ENCODE results near the gene SDHAF4.
"Not testable (repeated sequence)": the region's sequence is repeated elsewhere in the genome, so short reads cannot be mapped to it uniquely, and the experiment has no call there.

The SDHAF4 gene

DNA sequence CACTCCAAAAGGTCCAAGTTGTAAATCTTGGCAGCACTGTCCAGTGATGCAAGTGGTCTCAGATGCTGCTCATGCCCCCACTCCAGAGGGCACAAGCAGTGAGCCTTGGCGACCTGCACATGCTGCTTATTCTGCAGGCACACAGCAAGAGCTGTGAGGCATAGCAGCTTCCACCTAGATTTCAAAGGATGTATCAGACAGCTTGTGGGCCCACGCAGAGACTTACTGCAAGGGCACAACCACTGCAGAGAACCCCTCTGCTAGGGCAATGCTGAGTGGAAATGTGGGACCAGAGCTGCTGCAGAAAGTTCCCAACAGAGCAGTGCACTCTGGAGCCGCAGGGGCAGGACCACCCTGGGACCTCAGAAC lies 26.4 kb downstream of the SDHAF4 start:
- DNase-seq, result no peak

DNA sequence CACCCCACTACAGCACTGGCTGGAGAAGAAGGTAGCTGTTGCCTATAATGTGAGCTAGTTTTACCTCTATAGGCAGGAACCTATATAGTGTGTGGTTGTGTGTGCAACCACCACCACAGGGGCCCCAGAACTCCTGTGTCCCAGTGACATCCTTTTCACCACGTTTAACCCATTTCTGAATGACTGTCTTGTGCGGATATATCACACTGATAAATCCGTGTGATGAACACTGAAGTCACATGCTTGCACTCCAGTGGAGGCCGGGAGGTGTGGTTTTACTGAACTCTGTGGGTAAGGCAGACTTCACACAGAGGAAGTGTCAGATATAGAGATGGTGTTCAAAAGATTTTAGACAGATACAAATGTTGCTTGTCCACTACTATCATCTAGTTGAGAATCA lies 32.5 kb downstream of the SDHAF4 start:
- peak; percentile 6 for DNase-seq

DNA sequence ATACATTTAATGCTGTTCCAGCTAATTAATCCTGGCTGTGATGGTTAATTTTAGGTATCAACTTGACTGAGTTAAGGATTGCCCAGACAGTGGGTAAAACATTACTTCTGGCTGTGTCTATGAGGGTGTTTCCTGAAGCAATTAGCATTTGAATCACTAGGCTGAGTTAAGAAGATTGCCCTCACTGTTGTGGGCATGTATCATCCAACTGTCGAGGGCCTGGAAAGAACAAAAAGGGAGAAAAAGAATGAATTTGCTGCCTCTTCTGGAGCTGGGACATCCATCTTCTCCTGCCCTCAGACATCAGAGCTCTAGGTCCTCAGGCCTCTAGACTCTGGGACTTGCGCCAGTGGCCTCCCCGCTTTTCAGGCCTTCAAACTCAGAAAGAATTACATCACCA lies 34.3 kb downstream of the SDHAF4 start:
- no peak for DNase-seq

DNA sequence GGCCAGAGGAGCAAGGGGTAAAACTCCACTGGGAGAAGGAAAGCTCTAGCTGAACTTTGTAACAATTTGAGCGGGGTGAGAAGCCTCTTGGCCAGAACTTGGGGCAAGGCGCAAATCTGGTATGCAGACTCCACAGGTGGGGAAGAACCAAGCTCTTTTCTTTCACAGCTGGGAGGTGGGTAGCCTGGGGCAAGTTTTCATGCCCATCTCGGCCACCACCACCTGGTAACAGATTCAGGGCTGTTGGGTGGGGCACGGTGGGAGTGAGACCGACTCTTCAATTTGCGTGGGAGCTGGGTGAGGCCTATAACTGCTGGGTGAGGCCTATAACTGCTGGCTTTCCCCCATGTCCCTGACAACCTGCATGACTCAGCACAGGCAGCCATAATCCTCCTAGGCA lies 37.5 kb downstream of the SDHAF4 start:
- DNase-seq, result no peak

DNA sequence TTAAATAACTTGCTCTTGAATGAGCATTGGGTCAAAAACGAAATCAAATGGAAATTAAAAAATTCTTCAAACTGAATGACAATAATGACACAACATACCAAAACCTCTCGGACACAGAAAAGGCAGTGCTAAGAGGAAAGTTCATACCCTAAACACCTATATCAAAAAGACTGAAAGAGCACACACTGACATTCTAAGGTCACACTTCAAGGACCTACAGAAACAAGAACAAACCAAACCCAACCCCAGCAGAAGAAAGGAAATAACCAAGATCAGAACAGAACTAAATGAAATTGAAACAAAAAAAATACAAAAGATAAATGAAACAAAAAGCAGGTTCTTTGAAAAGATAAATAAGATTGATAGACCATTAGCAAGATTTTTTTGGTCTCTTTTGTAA lies 40.6 kb downstream of the SDHAF4 start:
- DNase-seq, result not testable (repeated sequence)

DNA sequence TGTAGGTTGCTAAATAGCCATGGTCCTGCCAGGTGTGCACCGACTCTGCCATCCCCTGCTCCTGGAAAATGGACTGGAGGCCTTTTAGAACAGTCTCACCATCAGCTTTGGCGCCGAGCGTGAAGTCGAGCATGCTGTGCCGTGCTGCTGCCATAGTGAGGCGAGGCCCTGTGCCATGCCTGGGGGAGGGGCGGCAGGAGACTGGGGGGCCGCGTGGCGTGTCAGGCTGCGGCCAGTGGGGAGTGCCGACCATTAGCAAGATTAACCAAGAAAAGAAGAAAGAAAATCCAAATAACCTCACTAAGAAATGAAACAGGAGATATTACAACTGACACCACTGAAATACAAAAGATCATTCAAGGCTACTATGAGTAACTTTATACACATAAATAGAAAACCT lies 42.5 kb downstream of the SDHAF4 start:
- not testable (repeated sequence) for DNase-seq

DNA sequence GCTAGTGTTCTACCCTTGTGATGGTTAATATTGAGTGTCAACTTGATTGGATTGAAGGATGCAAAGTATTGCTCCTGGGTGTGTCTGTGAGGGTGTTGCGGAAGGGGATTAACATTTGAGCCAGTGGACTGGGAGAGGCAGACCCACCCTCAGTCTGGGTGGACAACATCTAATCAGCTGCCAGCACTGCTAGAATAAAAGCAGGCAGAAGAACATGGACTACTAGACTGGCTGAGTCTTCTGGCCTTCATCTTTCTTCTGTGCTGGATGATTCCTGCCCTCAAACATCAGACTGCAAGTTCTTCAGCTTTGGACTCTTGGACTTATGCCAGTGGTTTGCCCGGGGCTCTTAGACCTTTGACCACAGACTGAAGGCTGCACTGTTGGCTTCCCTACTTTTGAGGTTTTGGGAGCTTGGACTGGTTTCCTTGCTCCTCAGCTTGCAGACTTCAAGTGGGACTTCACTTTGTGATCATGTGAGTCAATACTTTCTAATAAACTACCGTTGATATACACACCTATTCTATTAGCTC lies 50.1 kb downstream of the SDHAF4 start:
- no peak for DNase-seq

DNA sequence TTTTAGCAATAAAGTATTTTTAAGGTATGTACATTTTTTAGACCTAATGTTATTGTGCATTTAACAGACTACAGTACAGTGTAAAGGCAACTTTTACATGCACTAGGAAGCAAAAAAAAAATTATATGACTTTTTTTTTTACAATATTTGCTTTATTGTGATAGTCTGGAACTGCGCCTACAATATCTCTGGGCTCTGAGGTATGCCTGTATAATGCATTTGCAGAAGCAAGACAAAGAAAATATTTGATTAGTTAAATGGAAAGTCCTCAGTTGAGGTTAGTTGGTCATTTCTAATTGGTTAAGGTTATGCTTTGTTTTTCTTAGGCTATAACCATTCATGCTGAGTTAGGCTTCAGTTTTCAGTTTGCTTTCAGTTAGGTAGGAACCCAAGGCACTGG lies 54.0 kb downstream of the SDHAF4 start:
- no peak for DNase-seq

DNA sequence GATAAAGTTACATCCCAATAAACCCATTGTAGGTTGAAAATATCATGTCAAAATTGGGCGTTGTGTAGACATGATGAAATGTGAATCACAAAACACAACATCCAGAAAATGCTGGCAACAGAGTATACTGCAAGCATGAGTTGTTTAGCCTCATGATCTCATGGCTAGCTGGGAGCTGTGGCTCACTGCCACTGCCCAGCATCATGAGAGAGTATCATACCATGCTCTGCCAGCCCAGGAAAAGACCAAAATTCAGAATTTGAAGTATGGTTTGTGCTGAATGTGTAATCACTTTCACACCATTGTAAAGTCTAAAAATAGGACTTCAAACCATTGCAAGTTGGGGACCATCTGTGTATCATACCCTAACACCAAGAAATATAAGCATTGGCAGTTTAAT lies 55.7 kb downstream of the SDHAF4 start:
- no peak for DNase-seq

DNA sequence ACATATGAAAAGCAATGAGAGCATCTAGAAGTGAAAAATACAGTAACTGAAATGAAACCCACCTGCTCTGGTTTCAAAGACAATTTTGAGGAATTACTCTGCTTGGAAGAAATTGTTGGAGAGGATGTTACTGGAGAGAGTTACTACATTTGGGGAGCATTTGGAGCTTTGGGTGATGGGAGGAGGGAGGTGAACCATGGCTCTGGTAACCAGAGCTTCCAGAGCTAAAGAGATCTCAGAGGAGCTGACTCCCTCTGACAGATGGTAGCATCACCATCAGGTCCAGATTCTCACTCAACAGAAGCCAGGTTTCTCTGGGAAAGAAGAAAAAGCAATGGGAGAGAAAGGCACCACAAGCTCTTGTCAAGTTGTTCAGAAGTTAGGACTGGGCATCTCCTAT lies 58.7 kb downstream of the SDHAF4 start:
- DNase-seq, result no peak

DNA sequence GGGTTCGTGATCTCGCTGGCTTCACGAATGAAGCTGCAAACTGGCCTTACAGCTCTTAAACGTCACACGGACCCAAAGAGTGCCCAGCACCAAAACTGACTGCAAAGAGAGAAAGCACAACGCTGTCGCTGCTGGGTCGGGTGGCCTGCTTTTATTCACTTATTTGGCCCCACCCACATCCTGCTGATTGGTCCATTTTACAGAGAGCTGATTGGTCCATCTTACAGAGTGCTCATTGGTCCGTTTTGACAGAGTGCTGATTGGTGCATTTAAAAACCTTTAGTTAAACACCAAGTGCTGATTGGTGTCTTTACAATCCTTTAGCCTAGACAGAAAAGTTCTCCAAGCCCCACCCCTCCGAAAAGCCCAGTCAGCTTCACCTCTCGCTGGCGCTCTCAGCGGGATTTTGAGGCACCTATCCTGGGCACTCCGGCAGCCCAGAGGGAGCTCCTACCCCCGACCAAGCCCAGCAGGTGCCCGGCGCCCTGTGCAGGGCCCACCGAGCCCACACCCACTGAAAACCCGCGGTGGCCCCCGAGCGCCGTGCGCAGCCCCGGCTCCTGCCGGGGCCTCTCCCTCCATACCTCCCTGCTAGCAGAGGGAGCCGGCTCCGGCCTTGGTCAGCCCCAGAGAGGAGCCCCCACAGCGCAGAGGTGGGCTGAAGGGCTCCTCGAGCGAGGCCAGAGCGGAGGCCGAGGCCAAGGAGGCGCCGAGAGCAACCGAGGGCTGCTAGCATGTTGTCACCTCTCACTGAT lies 60.9 kb downstream of the SDHAF4 start:
- no peak for DNase-seq

DNA sequence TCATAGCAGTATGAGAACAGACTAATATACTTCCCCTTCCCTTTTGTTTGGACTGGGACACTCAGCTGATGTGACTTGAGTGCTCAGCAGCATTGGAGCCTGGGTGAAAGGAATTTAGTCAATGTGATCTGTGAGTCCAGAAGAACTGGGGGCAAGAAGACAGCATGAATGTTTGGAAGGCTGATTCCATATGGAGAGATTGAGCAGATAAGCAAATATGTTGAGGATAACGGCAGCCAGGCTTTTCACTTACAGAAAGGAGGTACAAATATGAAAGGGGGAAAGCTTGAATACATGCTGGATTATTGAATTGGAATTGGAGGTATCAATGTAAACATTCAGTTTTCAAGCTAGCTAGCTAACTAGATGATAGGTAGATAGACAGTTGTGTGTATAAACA lies 63.2 kb downstream of the SDHAF4 start:
- no peak for DNase-seq

DNA sequence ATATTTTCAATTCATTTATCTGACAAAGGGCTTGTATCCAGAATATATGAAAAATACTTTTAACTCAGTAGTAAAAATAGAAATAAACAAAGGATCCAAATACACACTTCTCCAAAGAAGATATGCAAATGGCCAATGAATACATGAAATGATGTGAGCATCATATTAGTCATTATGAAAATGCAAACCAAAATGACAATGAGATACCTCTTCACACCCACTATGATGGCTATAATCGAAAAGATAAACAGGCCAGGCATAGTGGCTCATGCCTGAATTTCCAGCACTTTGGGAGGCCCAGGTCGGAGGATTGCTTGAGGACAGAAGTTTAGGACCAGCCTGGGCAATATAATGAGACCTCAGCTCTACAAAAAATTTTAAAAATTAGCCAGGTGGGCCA lies 67.1 kb downstream of the SDHAF4 start:
- DNase-seq, result no peak

DNA sequence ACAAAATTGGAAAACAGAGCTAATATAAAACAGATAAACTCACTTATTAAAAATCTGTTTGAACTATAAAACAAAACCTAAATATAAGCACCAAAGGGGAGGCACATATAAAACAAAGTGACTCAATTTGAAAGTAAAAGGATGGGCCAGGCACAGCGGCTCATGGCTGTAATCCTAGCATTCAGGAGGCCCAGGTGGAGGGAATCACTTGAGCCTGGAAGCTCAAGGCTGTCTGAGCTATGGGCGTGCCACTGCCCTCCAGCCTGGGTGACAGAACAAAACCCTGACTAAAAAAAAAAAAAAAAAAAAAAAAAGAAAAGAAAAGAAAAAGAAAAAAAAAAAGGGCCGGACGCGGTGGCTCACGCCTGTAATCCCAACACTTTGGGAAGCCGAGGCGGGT lies 69.9 kb downstream of the SDHAF4 start:
- DNase-seq, result no peak

DNA sequence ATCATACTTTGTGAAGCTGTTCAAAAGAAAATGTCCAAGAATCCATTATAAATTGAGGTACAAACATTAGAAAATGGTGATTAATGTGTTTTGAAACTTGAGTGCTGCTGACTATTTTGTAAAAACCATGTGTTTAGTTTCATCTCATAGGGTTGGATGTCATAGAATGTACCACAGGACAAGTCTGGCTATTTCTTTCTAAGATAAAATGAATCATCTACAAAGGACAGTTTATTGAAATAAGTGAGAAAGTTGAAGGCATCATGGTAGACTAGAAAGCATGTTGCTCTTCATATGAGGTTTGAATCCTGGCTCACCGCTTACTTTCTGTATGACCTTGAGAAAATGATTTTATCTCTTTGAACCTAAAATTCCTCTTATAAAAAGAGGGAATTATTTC lies 71.7 kb downstream of the SDHAF4 start:
- DNase-seq, result no peak

All from CD4-positive, alpha-beta T cell treated with Interleukin-21 for 1 hour (primary cell).